ENCODE data around the gene KRT26.
"Not testable (repeated sequence)": the region's sequence is repeated elsewhere in the genome, so short reads cannot be mapped to it uniquely, and the experiment has no call there.

Gene KRT26, protein sequence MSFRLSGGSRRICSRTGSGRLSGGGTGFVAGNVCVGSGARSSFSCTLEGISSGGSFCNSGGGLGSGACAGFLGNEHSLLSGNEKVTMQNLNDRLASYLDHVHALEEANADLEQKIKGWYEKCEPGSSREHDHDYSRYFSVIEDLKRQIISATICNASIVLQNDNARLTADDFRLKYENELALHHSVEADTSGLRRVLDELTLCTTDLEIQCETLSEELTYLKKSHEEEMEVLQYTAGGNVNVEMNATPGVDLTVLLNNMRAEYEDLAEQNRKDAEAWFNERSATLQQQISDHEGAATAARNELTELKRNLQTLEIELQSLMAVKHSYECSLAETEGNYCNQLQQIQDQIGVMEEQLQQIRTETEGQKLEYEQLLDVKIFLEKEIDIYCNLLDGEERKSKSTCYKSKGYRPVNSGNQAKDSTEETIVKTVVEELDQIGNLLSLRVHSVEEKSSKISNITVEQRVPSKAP

DNA sequence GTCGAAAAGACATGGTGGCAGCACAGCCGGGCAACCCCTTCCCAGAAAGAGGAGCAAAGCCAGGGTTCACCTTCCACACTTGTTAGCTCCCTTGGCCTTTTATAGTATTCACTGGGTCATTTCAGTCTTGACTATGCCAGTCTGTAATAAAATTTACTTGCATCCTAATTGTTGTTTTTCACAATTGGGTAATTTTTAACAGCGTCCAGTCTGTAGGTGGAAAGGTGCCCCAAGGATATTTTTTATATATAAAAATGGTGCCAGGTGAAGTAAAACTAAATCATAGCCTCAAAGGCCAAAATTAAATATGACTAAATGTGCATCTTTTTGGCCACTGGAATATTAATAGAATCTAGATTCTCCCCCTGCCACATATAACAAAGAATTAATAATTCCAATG lies at the start of gene KRT26:
Gene KRT26, minus strand, starts transcription at position 101 of the 400 bp plus-strand sequence. Its CDS starts 88 bp downstream, at position 13.
- no peak for DNase-seq

DNA sequence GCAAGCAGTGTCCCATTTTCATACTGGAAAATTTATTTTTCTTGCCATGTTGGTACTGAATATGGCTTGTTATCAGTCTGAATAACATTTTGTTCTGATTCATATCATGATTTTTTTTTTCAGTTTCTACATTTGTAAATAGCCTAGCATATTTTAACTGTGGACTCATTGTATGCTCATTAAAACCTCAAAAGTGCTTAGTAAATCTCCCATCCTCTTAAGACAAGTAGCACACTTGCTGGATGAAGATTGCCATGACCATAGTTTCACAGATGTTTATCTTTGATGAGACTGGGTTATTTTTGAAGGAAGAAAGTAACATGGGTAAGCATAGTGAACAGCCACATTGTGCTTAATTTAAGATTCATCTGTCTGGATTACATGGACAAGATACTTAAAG lies 49.5 kb upstream of the KRT26 start:
- no peak for DNase-seq

DNA sequence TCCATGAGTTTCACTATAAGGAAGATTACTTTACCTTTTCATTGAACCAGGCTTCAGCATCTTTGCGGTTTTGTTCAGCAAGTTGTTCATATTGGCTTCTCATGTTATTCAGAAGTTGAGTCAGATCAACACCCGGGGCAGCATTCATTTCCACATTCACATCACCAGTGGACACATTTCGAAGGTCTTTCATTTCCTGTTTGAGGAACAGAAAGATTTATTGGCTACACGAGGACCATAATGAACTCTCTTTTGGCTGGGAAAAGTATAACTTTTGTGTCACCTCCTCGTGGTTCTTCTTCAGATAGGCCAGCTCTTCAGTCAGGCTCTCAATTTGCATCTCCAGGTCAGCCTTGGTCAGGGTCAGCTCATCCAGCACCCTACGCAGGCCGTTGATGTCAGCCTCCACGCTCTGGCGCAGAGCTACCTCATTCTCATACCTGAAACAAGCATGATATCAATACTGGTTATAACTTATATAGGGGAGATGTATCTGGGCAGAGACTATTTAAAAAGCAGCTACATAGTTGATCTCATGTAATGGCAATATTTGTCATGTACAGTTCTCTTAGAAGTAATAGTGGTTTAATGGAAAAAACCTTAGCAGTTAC lies 48.3 kb upstream of the KRT26 start:
- DNase-seq, result no peak

DNA sequence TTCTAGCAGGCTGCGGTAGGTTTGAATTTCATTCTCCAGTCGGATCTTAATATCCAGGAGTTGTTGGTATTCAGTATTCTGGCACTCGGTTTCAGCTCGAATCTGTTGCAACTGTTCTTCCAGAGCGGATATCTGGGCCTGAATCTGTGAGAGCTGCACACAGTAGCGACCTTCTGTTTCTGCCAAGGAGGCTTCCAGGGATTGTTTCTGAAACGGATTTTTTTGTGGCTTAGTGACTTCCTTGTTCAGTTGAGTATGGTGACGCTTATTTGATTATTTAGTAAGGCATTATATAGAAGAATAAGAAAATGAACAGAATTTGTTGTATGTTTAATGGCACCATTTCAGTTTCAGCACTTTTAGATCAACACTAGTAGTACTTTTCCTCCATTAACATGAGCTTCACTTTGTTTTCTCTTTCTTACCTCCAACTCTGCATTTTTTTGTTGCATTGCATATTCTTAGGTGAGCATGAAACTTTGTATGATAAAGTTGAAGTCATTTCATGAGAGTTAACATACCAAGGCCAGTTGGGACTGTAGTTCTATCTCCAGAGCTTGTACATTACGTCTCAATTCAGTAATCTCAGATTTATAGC lies 47.6 kb upstream of the KRT26 start:
- DNase-seq, result no peak

DNA sequence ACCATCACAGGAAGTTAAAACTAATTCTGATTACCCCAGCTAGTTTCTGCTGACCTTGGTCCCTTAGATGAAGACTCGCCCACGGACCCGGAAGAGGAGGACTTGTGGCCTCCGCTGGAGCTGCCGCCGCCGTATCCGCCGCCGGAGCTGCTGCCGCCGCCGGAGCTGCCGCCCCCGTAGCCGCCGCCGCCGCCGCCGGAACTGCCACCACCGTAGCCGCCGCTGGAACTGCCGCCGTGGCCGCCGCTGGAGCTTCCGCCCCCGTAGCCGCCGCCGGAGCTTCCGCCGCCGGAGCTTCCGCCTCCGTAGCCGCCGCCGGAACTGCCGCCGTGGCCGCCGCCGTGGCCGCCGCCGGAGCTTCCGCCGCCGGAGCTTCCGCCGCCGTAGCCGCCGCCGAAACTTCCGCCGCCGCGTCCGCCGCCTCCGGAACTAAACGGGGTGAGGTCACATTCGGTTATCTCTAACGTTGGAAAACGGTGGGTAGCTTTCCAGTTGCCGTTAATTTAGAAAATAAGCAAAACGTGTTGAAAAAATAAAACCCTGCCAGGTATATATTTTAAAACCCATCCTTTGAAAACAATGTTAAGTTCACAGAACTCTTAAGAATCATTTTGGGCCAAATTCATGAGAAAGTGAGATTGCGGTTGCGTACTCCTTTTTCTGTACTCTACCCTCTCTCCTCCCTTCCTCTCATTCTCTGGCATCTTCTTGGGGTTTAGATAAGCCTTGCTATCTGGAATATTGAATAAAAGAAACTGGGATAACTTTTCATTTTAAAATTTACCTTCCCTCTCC lies 46.9 kb upstream of the KRT26 start:
- peak; percentile 48 for DNase-seq

DNA sequence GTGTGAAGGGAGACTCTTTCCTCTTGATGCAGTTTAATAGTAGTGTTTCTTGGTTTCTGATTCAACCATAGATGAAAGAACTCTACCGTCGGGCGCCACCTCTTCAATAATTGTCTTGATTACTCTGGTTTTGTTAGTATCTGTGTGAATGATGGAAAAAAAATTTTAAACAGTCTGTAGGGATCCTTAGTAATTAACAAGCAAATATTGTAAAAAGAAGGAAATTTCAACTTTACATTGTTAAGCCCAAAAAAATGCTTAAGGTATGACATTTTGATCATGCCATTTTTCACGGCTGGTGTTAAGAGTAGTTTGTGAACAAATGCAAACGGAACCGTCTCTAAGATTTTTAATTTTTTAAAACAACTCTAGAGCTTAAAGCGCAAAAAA lies 46.3 kb upstream of the KRT26 start:
- no peak for DNase-seq

DNA sequence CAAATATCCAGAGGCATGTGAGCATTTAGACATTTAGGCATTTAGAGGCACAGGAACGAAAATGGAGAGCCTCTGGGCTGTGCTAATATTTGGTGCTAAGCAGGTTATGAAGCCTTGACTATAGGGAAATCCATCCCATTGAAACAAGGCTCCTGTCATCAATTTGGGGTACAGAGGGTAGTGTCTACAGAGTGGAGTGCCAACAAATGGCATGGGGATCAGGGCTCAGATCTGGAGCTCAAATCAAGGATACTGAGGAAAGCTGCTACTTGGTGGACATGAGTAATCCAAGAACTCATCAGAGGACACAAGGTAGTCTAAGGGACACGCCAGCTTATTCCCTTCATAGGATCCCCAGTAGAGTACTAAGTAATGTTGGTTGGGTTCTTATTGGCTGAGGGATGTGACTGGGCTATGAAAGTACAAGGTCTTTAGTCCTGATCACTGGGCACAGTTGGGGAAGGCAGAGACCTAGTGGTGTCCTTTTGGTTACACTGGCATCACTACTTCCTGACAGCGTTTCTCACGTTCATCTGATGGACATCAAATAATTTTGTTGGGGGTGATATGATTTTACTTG lies 45.2 kb upstream of the KRT26 start:
- DNase-seq, result no peak

DNA sequence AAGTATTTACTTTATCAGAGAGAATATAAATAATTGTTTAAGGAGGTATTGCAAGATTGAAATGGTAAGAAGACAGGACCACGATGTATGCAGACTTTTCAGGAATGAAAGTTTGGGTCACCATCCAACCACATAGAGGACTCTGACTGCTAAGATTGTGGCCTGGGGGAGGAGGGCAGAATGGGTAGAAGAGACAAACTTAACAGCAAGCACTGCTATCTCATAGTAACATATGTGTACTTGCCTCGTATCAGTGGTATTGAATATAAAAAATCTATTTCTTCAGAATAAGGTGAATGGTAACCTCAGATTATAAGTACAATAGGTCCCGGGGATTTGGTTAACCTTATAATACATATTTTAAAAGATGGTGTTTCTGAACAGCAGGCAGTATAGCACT lies 44.6 kb upstream of the KRT26 start:
- no peak for DNase-seq

DNA sequence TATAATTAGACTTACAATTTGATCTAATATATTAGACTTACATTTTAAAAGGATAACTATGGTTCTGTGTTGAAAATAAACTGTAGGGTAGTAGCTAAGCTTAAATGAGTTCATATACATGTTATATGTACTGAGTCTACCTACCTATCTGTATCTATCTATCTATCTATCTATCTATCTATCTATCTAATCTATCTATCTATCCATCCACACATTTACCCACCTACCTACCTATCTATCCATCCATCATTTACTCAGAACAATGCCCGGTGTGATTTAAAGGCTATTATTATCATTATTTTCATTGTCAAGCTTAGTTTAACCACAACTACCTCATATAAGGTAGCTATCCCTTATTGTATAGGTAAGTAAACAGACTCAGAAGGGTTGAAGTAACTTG lies 43.4 kb upstream of the KRT26 start:
- DNase-seq, result no peak

DNA sequence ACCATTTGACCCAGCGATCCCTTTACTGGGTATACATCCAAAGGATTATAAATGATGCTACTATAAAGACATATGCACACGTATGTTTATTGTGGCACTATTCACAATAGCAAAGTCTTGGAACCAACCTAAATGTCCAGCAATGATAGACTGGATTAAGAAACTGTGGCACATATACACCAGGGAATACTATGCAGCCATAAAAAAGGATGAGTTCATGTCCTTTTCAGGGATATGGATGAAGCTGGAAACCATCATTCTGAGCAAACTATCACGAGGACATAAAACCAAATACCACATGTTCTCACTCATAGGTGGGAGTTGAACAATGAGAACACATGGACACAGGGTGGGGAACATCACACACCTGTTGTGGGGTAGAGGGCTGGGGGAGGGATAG lies 42.7 kb upstream of the KRT26 start:
- DNase-seq, result not testable (repeated sequence)

DNA sequence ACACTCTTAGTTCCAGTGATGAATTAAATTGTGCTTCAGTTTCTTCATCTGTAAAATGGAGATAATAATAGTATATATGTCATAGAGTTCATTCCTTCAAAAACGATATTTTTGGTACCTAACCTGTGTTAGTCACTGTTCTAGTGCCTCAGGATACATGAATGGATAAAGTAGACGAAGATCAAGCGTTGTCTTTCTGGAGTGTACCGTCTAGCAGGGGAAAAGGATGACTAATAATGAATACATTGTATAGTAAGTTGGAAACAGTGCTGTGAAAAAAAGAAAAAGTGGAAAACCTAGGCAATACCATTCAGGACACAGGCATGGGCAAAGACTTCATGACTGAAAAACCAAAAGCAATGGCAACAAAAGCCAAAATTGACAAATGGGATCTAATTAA lies 41.8 kb upstream of the KRT26 start:
- DNase-seq, result no peak

DNA sequence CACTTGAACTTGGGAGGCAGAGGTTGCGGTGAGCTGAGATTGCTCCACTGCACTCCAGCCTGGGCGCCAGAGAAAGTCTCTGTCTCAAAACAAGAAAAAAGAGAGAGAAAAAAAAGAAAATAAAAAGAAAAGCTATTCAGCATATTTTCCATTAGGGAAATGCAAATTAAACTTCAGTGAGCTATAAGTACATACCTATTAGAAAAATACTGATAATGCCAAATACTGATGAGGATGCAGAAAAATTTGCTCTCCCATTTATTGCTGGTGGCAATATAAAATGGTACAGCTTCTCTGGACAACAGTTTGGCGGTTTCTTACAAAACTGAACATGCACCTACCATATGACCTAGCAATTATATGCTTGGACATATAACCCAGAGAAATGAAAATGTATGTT lies 40.6 kb upstream of the KRT26 start:
- DNase-seq, result no peak

DNA sequence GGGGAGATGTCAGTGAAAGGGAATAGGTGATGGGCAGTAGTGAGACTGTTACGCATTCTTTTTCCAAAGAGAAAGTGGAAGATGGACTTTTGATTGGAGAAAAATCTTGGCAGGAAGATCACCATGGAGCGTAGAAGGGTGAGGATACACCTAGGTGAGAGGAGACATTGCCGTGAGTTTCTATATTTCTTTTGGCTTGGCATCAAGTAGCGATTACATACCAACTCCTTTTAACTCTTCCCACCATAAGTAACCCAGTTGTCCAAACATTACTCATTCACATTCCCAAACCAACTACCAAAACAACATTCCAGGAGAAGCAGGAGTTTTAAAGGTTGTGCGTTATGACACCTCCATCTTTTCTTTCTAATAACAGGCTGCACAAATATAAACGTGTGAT lies 38.5 kb upstream of the KRT26 start:
- DNase-seq, result no peak

DNA sequence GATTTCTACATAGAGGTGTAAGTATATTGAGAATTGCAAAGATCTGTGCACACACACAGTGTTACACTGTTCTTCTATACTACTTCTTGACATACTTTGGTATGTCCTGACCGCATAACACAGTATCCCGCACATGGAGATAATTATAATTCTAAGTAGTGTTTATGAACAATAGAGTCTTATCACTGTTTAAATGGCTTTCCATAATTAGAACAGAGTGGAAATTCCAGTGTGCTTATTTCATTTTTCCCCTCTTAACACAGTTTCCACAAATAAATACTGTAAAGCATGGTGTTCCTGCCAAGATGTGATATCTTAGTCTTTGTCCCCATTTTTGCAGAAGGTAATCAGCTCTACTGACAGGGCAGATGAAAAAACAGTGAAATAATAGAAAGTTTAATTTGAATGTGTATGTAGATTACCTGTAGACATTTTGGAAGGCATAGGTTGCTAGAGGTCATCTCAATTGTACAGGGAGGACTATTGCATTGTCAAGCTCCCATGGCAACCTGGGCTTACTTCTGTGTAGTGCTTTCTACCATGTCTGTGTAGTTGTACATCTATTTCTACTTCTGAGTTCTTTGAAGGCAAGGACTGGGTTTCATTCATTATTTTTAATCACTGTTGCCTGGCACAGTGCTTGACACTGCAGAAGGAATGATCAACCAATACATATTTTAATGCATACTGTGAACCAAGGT lies 37.9 kb upstream of the KRT26 start:
- DNase-seq, result no peak

DNA sequence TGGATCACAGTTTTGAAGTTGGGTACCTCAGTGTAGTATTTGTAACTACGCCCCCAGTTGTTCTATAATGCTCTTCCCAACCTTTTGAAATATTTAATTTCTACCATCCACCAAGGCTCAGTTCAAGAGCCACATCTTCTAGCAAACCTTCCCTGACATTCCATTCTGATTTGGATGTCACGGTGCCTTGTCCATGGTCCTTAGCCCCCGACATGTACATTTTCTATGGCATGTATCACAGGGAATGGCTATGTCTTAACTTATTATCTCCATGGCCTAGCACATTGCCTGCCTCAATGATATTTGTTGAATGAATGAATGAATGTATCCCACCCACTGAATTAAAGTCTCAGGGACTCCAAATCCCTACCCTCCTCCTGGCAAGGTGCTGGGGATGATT lies 34.1 kb upstream of the KRT26 start:
- no peak for DNase-seq

DNA sequence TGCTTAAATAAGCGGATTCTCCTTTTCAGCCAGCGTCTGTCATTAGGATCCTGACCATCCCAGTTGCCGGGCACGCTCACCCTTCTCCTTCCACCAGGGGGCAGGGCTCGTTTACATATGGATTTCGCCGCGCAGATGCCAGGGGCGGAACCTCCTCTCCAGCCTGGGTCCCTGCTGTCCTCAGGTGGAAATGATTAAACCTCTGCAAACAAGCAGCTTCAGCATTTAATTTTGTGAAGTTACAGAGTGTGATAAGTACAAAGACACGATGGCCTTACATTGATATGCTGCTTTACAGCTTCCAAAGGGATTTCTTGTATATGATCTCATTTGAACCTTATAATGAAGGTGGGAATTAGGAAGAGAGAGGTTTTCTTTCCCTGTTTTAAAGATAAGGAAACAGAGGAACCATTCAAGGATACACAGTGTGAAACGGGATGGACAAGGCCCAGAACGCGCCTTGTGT lies 31.6 kb upstream of the KRT26 start:
- peak; percentile 72 for DNase-seq

DNA sequence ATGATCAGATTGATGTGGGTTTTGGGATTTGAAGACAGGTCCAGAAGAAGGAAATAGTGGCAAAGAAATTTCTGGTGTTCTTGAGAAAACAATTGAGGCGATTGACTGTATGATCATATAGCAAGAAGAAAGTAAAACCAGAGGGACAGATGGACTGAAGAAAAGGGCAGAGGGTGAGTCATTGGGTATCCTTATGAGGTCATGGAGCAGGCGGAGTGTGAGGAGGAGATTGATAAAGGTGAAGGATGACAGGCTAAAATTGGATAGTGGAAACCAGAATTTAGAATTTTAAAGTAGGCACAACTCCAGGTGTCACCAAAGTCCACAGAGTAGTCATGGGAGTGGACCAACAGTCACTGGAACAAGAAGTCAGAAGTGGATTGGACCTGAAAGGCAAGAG lies 29.2 kb upstream of the KRT26 start:
- no peak for DNase-seq

DNA sequence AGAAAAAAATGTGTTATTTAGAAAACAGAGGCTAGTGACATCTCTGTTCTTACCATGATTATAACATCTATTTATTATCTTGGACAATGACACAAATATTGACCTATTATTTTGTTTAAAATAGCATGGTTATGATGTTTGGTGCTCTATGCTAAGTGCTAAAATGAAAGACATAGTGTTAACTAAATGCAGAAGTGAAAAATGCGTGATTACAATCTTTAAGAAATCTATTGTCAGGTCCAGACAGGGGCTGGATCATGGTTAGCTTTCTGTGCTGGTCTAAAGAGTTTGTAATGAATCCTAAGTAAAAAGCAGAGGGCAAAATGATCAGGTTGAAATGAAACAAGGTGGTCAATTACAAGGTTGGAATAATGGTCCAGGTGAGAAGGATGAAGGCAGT lies 28.4 kb upstream of the KRT26 start:
- no peak for DNase-seq

DNA sequence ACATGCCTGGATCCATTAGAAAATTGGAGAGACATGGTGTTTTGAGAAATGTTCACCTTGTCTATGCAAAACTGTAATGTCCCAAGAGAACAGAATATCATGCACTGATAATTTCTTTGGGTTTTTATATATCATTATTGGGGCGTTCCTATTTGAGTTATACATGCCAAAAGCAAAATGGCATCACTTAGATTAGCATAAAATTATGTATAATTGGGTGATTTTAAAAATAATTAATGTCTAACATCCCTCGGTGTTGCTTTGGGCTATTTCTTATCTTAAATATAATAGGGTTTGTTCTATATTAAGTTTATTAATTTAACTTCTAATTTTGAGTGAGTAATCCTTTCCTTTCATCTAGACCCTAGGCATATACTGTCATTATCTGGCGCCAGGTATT lies 27.9 kb upstream of the KRT26 start, which contains the start of gene KRT28:
Gene KRT28, minus strand, starts transcription at position 101 of the 400 bp plus-strand sequence. Its CDS starts 66 bp downstream, at position 35.
- DNase-seq, result no peak

DNA sequence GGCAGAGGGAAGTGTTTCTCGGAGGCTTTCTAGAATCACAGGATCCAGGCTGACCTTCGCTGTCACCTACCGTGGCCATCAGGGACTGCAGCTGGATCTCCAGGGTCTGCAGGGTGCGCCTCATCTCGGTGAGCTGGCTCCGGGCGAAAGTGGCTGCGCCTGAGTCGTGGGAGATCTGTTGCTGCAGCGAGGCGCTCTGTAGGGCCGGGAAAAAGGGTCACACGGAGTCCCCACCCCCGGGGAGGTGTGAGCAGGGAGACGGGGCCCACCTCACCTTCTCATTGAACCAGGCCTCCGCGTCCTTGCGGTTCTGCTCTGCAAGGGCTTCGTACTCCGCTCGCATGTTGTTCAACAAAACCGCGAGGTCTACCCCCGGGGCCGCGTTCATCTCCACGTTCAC lies 24.8 kb upstream of the KRT26 start:
- no peak for DNase-seq

DNA sequence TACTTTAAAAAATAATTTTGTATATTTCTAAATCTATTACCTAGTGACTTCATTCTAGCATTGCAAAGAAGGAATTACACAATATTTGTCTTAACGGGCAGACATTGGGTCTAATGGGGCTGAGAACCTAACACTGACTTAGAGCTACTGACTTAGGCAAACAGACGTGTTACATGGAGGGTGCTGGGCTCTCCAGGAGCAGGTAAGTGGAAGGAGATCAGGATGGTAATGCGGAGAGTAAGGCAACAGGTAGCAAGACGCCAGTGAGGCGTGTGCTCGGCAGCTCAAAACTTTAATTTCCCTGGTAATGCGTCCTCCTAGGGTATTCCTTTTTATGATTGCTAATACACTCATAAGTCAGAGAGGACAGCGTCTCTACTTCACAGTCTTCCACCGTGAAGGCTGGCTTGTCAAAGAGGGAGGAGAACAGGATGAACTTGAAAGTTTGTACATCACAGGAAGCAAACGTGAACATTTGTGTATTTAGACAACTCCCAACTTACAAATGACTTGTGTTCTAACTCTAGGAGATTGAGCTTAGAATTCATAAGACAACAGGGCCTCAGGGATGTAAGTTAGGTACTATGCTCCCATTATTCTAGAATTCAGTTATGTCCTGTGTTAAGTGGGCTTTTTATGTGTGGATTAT lies 23.1 kb upstream of the KRT26 start:
- DNase-seq, result no peak

DNA sequence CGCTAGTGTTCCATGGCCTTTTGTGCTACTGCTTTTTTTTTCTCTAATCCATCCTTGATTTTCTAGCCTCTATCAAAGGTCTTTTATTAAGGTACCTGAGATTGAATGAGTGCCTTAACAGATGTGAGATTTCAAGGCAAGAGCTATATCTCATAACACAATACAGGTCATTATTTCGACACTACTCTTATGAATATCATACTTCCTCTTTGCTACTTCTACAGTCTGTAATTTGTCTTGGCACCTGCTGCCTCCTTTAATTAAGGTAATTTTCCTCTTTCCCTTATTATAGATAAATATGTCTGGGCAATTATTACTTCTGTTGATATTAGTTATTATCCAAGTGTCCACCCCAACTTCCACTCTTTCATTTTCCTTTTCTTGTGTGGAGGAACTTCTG lies 22.5 kb upstream of the KRT26 start:
- no peak for DNase-seq

Measured in NCI-H1048 (cell line).